Amniotic stem cell (primary cell): ENCODE data around the gene GLP2R.
"Not testable (repeated sequence)": the region's sequence is repeated elsewhere in the genome, so short reads cannot be mapped to it uniquely, and the experiment has no call there.

Experiments used
- DNase-seq: peaks from one replicate; lab custom pipeline; 2025; lab: John Stamatoyannopoulos, UW

The GLP2R gene

GRCh38 chr17:9900044-9900594 lies 74.4 kb downstream of the GLP2R start:
- DNase-seq = no peak

- peak; percentile 17 for DNase-seq
Observed at GRCh38 chr17:9900784-9901183, 75.1 kb downstream of the GLP2R start.

- no peak for DNase-seq
Observed at GRCh38 chr17:9902120-9902519, 76.4 kb downstream of the GLP2R start.

DNA sequence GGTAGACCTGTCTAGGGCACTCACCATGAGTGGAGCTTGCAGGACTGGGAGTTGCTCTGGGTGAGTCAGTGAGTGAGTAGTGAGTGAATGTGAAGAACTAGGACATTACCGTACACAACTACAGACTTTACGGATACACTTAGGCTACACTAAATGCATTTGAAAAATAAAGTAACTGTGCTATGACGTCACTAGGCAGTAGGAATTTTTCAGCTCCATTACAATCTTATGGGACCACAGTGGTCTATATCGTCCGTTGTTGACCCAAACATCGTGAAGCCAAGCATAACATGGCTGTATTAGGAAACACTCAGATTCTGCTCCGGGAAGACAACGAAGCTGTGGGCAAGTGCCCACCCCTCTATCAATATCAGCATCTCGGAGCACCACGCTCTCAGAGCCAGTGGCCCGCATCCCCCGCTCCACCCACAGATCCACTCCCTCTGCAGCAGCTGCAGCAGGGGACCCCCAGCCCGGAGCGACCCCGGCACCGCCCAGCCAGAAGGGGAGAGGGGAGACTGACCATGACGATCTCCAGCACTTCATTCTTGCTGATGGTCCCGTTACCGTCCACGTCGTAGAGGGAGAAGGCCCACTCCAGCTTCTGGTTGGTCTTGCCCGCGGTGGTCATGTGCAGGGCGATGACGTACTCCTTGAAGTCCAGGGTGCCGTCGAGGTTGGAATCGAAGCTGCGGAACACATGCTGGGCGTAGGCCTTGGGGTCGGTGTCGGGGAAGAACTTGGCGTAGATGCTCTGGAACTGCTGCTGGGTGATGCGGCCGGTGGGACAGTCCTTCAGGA lies 78.8 kb downstream of the GLP2R start:
- DNase-seq = no peak

- DNase-seq = no peak
Observed at GRCh38 chr17:9905078-9905415, 79.3 kb downstream of the GLP2R start, which contains the start of gene RCVRN. Gene RCVRN (minus strand): TSS chr17:9905271. CDS start chr17:9905180, 91 bp downstream.

DNA sequence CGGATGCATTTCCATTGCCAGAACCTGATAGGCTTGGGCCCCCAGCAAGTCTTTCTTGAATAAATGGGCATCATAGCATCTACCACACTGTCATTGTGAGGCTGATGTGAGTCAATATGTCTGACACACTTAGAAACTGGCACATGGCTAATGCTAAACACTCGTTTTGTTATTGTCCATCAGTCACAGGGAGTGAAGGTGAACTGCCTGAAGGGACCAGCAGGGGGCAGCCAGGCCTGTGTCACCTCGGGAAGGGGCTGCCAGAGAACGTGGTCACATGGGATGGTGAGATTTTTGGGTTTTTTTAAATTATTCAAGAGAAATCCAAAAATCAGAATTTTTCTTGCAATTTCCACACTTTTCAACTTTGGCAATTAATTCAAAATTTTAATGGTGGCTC lies 80.2 kb downstream of the GLP2R start:
- DNase-seq = no peak

DNA sequence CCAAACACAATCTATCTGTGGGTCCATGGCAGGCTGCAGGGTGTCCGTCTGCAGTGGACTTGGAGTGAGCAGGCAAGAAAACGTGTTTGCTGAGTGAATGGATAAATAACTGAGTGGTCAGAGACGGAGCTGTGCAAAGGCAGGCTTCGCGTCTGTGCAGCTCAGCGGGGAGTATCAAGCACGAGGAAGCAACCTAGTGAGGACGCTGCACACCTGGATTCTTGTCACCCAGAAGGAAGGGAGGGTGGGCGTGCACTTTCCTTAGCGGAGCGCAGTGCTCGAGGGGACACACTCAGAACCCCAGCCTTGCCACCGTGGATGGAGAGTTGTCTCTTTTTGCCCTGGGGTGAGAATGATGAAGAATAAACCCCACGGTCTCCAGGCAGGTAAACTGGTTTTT lies 80.9 kb downstream of the GLP2R start:
- no peak for DNase-seq

DNA sequence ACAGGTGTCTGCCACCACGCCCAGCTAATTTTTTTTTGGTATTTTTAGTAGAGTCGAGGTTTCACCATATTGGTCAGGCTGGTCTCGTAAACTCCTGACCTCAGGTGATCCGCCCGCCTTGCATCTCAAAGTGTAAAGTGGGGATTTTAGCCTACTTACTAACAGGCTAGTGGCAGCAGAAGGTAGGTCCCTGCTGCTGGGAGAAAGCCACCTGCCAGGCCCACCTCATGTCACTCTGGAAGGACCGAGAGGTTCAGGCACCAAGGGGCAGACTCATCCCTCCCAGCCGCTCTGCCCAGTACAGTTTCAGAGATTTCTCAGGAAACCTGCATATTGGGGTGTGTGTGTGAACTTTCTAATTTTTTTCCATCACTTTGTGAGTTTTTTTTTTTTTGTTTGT lies 81.4 kb downstream of the GLP2R start:
- no peak for DNase-seq

DNA sequence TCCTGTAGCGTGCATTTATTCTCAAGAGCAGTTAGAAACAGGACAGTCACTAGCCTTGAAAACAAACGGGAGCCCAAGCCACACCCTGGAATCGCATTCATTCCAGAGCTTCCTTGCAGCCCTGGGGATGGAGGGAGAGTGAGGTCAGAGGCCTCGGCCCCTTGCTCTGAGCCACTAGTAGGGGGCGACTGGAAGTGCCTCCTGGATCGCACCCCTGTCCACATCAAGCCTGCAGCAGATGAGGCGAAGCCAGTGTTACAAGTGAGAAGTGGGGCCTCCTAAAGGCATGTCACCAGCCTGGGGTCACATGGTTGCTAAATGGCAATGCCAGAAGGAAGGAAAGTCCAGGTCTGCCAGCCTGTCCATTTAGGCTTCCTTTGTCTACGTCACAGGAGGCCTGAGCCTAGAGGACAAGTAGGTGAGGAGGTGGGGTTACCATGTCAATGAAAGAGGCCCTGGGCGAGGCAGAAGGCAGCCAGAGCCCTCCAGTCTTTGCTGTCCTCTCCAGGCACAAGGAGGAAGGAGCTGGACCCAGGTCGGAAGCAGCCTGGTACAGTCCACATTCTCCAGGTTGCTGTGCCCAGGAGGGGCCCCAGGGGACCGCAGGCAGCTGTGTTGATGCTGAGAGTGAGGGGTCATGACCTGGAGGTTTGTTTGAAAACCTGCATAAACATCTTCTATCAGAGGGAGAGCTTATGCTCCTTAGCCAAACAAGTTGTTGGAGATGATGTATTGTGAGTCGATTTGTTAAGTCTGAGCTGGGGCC lies 82.3 kb downstream of the GLP2R start:
- no peak for DNase-seq

DNA sequence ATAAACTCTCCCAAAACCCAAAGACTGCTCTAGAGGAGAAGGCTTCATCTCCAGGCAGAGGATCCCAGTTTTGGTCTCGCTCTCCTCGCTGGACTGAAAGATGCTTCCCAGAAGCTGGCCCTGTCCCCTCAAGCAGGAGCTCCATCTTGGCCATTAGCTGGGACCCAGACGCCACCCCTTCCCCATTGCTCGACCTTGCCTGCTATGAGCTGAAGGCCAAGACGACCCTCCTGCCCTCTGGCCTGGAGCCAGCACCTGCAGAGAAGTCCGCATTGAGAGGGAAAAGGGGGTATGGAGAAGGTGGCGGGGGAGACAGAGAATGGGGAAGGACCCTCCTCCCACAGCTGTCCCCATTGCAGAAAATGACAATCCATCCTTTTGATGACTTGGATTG lies 82.9 kb downstream of the GLP2R start:
- DNase-seq = no peak

- DNase-seq = no peak
Observed at GRCh38 chr17:9911089-9911488, 85.4 kb downstream of the GLP2R start.

GRCh38 chr17:9912121-9913099 lies 86.7 kb downstream of the GLP2R start:
- no peak for DNase-seq

DNA sequence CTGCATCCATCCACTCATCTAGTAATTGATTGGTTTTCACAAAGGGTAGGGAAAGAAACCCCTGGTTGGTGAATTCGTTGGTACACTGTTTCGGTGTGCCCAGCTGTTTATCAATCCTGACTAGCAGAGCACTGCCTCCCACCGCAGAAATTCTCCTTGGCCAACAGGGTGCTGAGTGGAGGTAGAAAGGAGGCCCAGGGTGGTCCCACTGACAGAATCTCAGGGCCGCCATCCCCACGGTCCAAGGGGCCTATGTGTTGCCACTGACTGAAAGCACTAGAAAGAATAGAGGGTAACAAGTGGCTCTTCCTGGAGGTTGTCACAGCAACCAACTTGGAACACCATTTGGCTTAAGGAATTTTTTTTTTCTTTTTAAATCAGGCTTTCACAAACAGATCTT lies 87.8 kb downstream of the GLP2R start:
- DNase-seq = no peak

DNA sequence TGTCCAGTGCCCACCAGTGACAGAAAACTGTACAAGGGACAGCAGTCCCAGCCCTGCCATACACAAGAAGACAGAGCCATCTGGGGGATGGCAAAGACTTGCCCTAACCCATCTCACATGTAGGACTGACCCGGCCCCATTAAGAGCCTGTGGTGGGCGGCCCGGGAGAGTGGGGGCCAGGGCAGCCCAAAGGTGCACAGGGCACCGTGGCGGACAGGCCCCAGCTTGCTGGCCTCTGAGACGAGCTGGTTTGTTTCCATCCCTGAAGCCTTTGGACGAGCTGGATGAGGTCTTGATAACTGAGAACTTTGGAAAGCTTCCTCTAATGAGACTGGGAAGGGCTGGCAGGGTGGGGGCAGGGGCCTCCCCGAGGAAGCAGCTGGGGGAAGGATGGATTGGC lies 90.4 kb downstream of the GLP2R start:
- no peak for DNase-seq

DNA sequence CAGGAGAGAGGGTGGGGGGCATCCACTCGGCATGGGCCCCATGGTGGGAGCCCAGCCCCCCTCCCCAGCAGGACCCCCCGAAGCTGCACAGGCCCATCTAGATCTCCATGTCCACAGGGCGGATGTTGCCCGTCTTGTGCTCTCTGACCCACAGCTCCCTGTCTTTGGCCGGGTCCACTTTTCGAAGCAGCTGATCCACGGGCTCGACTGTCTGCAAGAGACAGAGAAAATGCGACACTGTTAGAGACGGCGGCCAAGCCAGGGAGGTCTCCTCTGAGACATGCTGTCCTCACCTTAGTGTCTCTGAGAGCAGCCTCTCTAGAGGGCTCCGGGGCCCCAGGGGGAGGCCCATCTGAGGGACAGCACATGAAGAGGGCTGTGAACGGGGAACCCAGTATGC lies 91.4 kb downstream of the GLP2R start:
- DNase-seq = no peak

DNA sequence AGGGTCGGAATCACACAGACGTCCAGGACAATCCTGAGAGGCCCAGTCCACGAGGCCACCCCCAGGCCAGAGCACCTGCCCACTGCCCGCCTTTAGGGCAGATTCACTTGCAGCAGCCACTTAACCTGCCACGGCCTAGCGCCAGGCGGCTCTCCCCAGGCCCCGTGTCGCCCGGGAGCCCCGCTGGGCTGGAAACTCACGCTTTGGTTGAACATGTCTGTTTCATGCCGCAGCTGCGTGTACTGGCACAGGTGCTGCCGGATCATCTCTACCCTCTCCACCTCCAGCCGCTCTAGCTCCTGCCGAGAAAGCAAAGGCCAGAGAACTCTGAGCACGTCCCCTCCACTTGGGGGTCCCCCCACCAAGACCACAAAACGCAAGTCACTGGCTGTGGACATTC lies 92.1 kb downstream of the GLP2R start:
- DNase-seq = no peak

DNA sequence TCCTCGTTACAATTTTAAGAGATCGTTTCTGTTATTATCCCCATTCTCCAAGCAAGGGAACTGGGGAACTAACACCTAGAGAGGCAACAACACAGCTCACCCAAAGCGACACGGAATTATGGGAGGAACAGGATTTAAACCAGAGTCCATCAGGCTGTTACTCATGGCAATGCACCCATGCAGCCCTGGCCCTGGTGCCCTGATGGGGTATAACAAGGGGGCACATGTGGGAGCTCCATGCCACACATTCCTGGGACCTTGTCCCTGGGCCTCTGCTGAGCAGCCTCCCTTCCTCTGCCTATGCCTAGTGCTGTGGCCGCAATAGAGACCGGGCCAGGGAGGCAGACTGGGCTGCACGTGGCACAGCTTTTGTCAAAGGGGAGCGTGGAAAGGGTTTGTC lies 92.6 kb downstream of the GLP2R start:
- DNase-seq = no peak

- no peak for DNase-seq
Observed at GRCh38 chr17:9918804-9919352, 93.2 kb downstream of the GLP2R start.

DNA sequence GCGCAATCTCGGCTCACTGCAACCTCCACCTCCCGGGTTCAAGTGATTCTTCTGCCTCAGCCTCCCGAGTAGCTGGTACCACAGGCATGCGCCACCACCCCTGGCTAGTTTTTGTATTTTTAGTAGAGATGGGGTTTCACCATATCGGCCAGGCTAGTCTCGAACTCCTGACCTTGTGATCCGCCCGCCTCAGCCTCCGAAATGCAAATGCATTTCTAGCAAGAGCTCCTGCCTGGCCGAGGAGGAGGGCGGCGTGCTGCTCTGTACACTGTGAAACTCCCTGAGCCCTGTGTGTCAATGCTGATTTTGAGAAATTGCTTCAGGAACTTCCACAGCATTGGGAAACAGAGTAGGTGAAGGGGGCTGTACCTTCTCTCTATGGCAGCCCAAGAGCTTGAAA lies 95.5 kb downstream of the GLP2R start:
- not testable (repeated sequence) for DNase-seq

DNA sequence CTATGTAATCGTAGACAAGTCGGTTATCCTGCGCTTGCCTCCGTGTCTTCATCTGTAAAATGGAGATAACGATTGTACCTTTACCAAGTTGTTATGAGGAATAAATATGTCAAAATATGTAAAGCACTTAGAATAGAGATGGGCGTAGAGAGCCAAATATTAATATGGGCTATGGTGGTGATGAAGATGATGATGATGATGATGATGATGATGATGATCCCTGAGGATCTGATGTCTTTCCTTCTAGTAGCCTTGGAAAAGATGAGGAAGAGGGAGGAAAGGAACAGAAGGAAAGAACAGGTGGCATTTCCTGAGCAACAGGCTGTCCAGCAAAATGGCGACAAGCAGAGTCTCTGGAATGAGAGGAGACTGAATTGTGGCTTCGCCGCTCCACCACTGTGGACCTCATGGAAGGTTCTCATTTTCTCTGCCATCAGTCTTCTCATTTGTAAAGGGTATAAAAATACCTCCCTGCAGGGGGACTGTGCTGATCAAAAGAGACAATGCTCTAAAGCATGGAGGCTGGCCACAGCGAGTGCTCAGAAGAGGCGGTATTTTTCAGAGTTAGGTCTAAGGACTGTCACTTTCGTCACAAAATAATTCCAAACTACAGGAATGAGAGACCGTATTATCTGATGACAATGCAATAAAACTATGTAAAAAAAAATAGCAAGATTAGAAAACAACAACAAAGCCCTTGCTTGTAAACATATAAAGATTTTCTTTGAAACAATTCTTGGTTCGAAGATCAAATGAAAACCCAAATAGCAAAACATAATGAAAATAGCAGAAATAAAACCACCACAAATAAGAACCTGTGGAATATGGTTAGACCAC lies 96.5 kb downstream of the GLP2R start:
- no peak for DNase-seq

GRCh38 chr17:9924735-9925191 lies 99.0 kb downstream of the GLP2R start:
- peak; percentile 52 for DNase-seq
